ENCODE results near the gene RECK. TPM values are rescaled to one million over a fixed set of nuclear protein-coding genes. Genes with fewer than 3 reads are reported as not detected.
A peak's percentile ranks its signal among the peaks of the same experiment; 100 is the strongest.

The RECK gene
- total RNA-seq, 1 experiment from 2014 or later, result 13.2 TPM

DNA sequence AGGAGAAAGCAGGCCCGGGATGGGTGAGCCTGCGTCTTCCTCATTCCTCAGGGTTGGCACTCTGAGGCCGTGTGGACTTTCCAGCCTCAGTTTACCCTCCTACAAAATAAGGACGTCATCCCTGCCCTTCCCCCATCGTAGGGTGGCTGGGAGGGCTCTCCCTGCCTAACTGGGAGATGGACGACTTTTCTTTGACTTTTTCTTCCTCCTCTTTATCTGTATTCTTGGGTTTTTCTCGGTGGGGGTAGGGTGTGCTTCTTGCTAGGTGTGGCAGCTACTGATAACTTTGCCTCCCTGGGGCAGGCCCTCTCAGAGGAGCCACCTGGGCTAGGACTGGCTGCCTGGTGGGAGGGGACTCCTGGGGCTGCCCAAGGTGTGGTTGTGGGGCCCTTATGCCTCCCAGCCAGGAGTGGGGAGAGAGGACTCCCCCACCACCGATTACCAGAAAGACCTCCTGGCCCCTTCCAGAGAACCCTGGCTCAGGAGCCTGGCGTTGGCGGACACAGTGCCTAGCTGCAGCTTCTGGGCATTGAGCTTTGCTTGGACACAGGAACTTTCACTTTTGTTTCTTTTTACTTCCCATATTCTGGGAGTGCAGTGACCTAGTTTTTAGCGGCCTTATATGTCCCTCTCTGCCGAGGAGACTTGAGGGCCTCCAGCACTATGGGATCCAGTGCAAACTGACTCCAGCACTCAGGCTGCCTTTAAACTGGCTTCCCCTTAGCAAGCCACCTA, 106.0 kb downstream of the RECK start:
- Histone ChIP-seq H3K27ac (ENCODE audit: low read length) (0 out of 2 replicates have a peak overlapping the region, but pooled peaks have one; percentile 9), H3K27me3 (ENCODE audit: control insufficient read depth, insufficient read depth, low read length) (no peaks in the 10 kb centered on the region; the same call in 1 of the 2 replicates), H3K36me3 (ENCODE audit: control insufficient read depth, insufficient read depth, low read length) (no peaks in the 10 kb centered on the region), H3K4me3 (ENCODE audit: low read depth in 2 of 2, low read length in 2 of 2) (no peak overlapping the region), H3K9me3 (ENCODE audit: control insufficient read depth, insufficient read depth, low read depth, low read length) (no peaks in the 10 kb centered on the region), H3K4me1 (ENCODE audit: control insufficient read depth, insufficient read depth, low read length) (no peaks in the 10 kb centered on the region)
- BruUV-seq (replicated peaks), result no TSS peak
- intact Hi-C loops (cut with micrococcal nuclease; ENCODE audit: unreplicated experiment) (no loop called here), in situ Hi-C loops (cut with HindIII; ENCODE audit: low pct_unique_long_range_greater_than_20kb, low sequenced_read_pairs) (no loop called here)
- ATAC-seq (peak; percentile 26; the same call in 1 of the 2 replicates), DNase-seq (ENCODE audit: low read depth, low spot score) (no peak)
- TF ChIP-seq TCF7L2 (IDR thresholded peaks at IDR 0.05; ENCODE audit: low read depth, low read length), result no peak
- TF ChIP-seq CTCF (IDR thresholded peaks at IDR 0.05), result no peak
- no peak for TF ChIP-seq SIN3A (IDR thresholded peaks at IDR 0.05; ENCODE audit: borderline replicate concordance, insufficient read depth, low read depth, low read length)
- TF ChIP-seq, protein P1, sequence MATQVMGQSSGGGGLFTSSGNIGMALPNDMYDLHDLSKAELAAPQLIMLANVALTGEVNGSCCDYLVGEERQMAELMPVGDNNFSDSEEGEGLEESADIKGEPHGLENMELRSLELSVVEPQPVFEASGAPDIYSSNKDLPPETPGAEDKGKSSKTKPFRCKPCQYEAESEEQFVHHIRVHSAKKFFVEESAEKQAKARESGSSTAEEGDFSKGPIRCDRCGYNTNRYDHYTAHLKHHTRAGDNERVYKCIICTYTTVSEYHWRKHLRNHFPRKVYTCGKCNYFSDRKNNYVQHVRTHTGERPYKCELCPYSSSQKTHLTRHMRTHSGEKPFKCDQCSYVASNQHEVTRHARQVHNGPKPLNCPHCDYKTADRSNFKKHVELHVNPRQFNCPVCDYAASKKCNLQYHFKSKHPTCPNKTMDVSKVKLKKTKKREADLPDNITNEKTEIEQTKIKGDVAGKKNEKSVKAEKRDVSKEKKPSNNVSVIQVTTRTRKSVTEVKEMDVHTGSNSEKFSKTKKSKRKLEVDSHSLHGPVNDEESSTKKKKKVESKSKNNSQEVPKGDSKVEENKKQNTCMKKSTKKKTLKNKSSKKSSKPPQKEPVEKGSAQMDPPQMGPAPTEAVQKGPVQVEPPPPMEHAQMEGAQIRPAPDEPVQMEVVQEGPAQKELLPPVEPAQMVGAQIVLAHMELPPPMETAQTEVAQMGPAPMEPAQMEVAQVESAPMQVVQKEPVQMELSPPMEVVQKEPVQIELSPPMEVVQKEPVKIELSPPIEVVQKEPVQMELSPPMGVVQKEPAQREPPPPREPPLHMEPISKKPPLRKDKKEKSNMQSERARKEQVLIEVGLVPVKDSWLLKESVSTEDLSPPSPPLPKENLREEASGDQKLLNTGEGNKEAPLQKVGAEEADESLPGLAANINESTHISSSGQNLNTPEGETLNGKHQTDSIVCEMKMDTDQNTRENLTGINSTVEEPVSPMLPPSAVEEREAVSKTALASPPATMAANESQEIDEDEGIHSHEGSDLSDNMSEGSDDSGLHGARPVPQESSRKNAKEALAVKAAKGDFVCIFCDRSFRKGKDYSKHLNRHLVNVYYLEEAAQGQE (IDR thresholded peaks at IDR 0.05; ENCODE audit: insufficient read depth in 1 of 2, low read depth in 2 of 2, low read length in 1 of 2), result no peak
- TF ChIP-seq POLR2AphosphoS5 (IDR thresholded peaks at IDR 0.05; ENCODE audit: low read depth, low read length), result no peak
- POLR2A ChIA-PET, result no interaction called here
- CTCF ChIA-PET, result interaction anchor here (1.8 kb wide), 1 partner anchor 24 kb away, joined by 5 read pairs; no protein-coding TSS in a partner anchor

- no peak overlapping the region for H3K4me3 ChIP-seq (ENCODE audit: low read depth in 2 of 2, low read length in 2 of 2)
- BruUV-seq (replicated peaks), result no TSS peak
- H3K4me1 ChIP-seq (ENCODE audit: control insufficient read depth, insufficient read depth, low read length), result no peaks in the 10 kb centered on the region
- ChIA-PET POLR2A (no interaction called here), CTCF (interaction anchor here (1.8 kb wide), 1 partner anchor 23 kb away, joined by 5 read pairs; no protein-coding TSS in a partner anchor)
- intact Hi-C loops (cut with micrococcal nuclease; ENCODE audit: unreplicated experiment), result no loop called here
- in situ Hi-C loops (cut with HindIII; ENCODE audit: low pct_unique_long_range_greater_than_20kb, low sequenced_read_pairs), result no loop called here
- no peak for TF ChIP-seq TCF7L2 (IDR thresholded peaks at IDR 0.05; ENCODE audit: low read depth, low read length)
- TF ChIP-seq SIN3A (IDR thresholded peaks at IDR 0.05; ENCODE audit: borderline replicate concordance, insufficient read depth, low read depth, low read length), result no peak
- TF ChIP-seq CTCF (IDR thresholded peaks at IDR 0.05), result no peak
- no peak for TF ChIP-seq POLR2AphosphoS5 (IDR thresholded peaks at IDR 0.05; ENCODE audit: low read depth, low read length)
- TF ChIP-seq, protein P1 (IDR thresholded peaks at IDR 0.05; ENCODE audit: insufficient read depth in 1 of 2, low read depth in 2 of 2, low read length in 1 of 2), result no peak
- DNase-seq (ENCODE audit: low read depth, low spot score) (no peak), ATAC-seq (no peak)
- H3K27me3 ChIP-seq (ENCODE audit: control insufficient read depth, insufficient read depth, low read length), result no peaks in the 10 kb centered on the region
- no peaks in the 10 kb centered on the region for H3K9me3 ChIP-seq (ENCODE audit: control insufficient read depth, insufficient read depth, low read depth, low read length)
- no peak overlapping the region for H3K27ac ChIP-seq (ENCODE audit: low read length)
- no peaks in the 10 kb centered on the region for H3K36me3 ChIP-seq (ENCODE audit: control insufficient read depth, insufficient read depth, low read length)
Observed at GRCh38 chr9:36143245-36143641, 106.5 kb downstream of the RECK start.
